ENCODE data around the gene MCM7.

The MCM7 gene

DNA sequence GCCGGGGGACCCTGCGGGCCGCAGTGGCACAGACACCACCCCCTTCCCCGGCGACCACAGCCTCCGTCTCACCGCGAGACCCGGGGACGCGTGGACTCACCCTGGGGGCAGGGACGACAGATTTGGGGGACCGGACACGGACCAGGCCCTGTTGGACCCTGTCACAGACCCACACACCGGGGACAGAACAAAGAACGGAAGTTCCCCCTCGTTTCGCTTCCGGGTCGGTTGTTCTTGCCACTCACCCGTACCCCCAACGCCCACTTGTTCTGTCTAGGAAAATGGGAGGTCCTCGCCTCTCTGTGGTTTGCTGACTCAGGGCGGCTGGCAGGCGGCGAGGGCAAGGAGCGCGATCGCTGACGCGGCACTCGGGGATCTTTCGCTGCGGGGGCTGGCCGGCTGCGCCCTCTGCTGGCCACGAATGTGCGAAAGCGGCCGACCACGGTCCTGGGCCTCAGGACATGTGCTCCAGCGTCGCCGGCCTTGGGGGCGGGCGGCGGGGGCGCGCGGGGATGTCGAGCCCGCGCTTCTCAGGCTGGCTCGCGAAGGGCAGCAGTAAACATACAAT, 19.6 kb downstream of the MCM7 start, which contains the start of gene ZNF3:
ZNF3 (minus strand) TSS at position 189 of the 568 bp plus-strand sequence. CDS start 4,366 bp downstream, outside the sequence.
- H3K4me3 ChIP-seq = peak within 1 kb of the TSS; percentile 95 to 98
- H3K27me3 ChIP-seq = no peaks in the 10 kb centered on the region
- H3K36me3 ChIP-seq = peaks cover 7 to 28% (median 16%) of the 10 kb centered on the region in 3 donors
- H3K27ac ChIP-seq = peak within 1 kb of the TSS; percentile 82 to 88
- H3K9me3 ChIP-seq = no peaks in the 10 kb centered on the region
- H3K4me1 ChIP-seq = peaks cover 5 to 40% (median 25%) of the 10 kb centered on the region in 4 donors
- intact Hi-C loops (cut with DNase I; ENCODE audit: low total_unique reads) = loop anchor here (5.0 to 10.0 kb wide), 2 partner anchors 34 to 67 kb away; partner anchors contain the start of genes ZKSCAN1 and ZSCAN21
- TF ChIP-seq, protein P1, sequence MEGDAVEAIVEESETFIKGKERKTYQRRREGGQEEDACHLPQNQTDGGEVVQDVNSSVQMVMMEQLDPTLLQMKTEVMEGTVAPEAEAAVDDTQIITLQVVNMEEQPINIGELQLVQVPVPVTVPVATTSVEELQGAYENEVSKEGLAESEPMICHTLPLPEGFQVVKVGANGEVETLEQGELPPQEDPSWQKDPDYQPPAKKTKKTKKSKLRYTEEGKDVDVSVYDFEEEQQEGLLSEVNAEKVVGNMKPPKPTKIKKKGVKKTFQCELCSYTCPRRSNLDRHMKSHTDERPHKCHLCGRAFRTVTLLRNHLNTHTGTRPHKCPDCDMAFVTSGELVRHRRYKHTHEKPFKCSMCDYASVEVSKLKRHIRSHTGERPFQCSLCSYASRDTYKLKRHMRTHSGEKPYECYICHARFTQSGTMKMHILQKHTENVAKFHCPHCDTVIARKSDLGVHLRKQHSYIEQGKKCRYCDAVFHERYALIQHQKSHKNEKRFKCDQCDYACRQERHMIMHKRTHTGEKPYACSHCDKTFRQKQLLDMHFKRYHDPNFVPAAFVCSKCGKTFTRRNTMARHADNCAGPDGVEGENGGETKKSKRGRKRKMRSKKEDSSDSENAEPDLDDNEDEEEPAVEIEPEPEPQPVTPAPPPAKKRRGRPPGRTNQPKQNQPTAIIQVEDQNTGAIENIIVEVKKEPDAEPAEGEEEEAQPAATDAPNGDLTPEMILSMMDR (IDR thresholded peaks at IDR 0.05) = peak; percentile 91 to 93
- peak; percentile 98 to 99 for DNase-seq

- intact Hi-C loops (cut with DNase I; ENCODE audit: low total_unique reads) = loop anchor here (5.0 to 10.0 kb wide), 2 partner anchors 34 to 66 kb away; partner anchors contain the start of genes ZKSCAN1 and ZSCAN21
- Histone ChIP-seq H3K4me3 (peak overlapping the region; percentile 95 to 98), H3K27me3 (no peaks in the 10 kb centered on the region), H3K4me1 (peaks cover 5 to 40% (median 25%) of the 10 kb centered on the region in 4 donors), H3K36me3 (peaks cover 13 to 34% (median 22%) of the 10 kb centered on the region in 3 donors), H3K9me3 (no peaks in the 10 kb centered on the region), H3K27ac (peak overlapping the region; percentile 82 to 88)
- no peak for DNase-seq
- TF ChIP-seq, protein P1 (IDR thresholded peaks at IDR 0.05) = no peak
Observed at GRCh38 chr7:100080907-100081534, 20.2 kb downstream of the MCM7 start.

- Histone ChIP-seq H3K4me1 (peaks cover 5 to 40% (median 25%) of the 10 kb centered on the region in 4 donors), H3K9me3 (no peaks in the 10 kb centered on the region), H3K27me3 (no peaks in the 10 kb centered on the region), H3K36me3 (peaks cover 33 to 53% (median 41%) of the 10 kb centered on the region in 3 donors), H3K27ac (no peak overlapping the region), H3K4me3 (no peak overlapping the region)
- no peak for DNase-seq
- intact Hi-C loops (cut with DNase I; ENCODE audit: low total_unique reads) = no loop called here
- TF ChIP-seq, protein P1 (IDR thresholded peaks at IDR 0.05) = no peak
Observed at GRCh38 chr7:100079024-100079560, 22.1 kb downstream of the MCM7 start.

DNA sequence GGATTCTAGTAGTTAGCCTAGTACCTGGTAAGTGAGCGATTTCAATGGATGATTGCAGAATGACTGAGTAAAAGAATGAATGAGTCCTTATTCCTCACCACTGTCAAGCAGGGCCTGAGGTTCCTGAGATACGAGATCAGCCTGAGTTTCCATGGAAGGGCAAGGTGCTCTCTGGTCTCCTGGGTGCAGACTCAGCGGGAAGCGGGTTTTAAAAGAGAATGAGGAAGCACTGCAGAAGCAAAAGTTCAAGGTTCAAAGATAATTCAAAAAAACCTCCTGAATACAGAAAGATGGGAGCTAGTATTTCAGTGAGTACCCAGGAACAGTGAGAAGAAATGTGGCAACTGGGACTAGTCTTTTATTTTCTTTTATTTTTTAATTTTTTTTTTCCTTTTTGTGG, 24.0 kb downstream of the MCM7 start:
- Histone ChIP-seq H3K4me3 (no peak overlapping the region), H3K27ac (no peak overlapping the region), H3K27me3 (no peaks in the 10 kb centered on the region), H3K36me3 (peaks cover 52 to 72% (median 60%) of the 10 kb centered on the region in 3 donors), H3K9me3 (peaks cover 0 to under 1% (median 0%) of the 10 kb centered on the region in 3 donors), H3K4me1 (peaks cover 5 to 33% (median 21%) of the 10 kb centered on the region in 4 donors)
- intact Hi-C loops (cut with DNase I; ENCODE audit: low total_unique reads) = no loop called here
- no peak for DNase-seq
- TF ChIP-seq, protein P1 (IDR thresholded peaks at IDR 0.05) = no peak

DNA sequence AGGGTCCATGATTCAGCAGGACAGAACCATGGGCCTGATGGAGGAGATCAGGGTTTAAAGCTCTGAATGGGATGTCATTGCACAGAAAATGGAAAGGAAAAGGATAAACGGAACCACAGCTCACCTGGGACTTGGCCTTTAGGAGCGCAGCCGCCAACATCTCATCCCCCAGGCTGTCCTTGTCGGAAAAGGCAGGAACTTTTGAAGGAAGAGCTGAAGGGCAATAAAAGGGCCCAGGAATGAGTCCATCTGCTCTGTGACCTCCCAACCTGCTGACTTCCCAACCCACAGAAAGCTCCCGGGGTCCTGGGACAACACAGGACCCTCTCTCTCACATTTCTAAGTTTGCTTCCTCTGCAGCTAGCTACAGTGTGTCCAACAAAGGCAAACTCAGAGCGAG, 25.8 kb downstream of the MCM7 start:
- H3K9me3 ChIP-seq = peaks cover 0 to 19% (median 16%) of the 10 kb centered on the region in 3 donors
- no peak for DNase-seq
- H3K36me3 ChIP-seq = peaks cover 69 to 90% (median 78%) of the 10 kb centered on the region in 3 donors
- TF ChIP-seq, protein P1 (IDR thresholded peaks at IDR 0.05) = no peak
- no peak overlapping the region for H3K4me3 ChIP-seq
- intact Hi-C loops (cut with DNase I; ENCODE audit: low total_unique reads) = no loop called here
- H3K27me3 ChIP-seq = no peaks in the 10 kb centered on the region
- no peak overlapping the region for H3K27ac ChIP-seq
- peaks cover 2 to 21% (median 15%) of the 10 kb centered on the region in 4 donors for H3K4me1 ChIP-seq
